Ectodermal cell (in vitro differentiated cells): ENCODE data around the gene SLC24A3.

Source experiments
- H3K27ac ChIP-seq: 2 replicates; pipeline ENCODE4 v1.7.0; 2013; ENCODE audit warnings: mild to moderate bottlenecking, low read depth, low read length; ENCODE audit not compliant: insufficient read depth, poor library complexity, severe bottlenecking
- H3K27me3 ChIP-seq: 2 replicates; pipeline ENCODE4 v1.7.0; 2013; ENCODE audit warnings: mild to moderate bottlenecking, low read length; ENCODE audit not compliant: insufficient read depth, control insufficient read depth, poor library complexity, severe bottlenecking
- H3K36me3 ChIP-seq: one replicate; pipeline ENCODE4 v1.7.0; 2013; ENCODE audit warnings: low read length; ENCODE audit not compliant: control insufficient read depth, insufficient read depth
- H3K4me1 ChIP-seq: one replicate; pipeline ENCODE4 v1.7.0; 2013; ENCODE audit warnings: low read length; ENCODE audit not compliant: control insufficient read depth, insufficient read depth
- H3K4me3 ChIP-seq: 2 replicates; pipeline ENCODE4 v1.7.0; 2013; ENCODE audit warnings: low read depth, low read length, control low read depth; ENCODE audit not compliant: insufficient read depth
- H3K9me3 ChIP-seq: 2 replicates; pipeline ENCODE4 v1.7.0; 2013; ENCODE audit warnings: mild to moderate bottlenecking, low read length, moderate library complexity; ENCODE audit not compliant: control insufficient read depth
- WGBS, 2 experiments: methylation state at CpG; one replicate each; pipeline ENCODE4 v1.1.7; 2013; ENCODE audit warnings: missing lambda C conversion rate in 2 of 2; 5-methylcytosine and 5-hydroxymethylcytosine counted together

SLC24A3 gene

DNA sequence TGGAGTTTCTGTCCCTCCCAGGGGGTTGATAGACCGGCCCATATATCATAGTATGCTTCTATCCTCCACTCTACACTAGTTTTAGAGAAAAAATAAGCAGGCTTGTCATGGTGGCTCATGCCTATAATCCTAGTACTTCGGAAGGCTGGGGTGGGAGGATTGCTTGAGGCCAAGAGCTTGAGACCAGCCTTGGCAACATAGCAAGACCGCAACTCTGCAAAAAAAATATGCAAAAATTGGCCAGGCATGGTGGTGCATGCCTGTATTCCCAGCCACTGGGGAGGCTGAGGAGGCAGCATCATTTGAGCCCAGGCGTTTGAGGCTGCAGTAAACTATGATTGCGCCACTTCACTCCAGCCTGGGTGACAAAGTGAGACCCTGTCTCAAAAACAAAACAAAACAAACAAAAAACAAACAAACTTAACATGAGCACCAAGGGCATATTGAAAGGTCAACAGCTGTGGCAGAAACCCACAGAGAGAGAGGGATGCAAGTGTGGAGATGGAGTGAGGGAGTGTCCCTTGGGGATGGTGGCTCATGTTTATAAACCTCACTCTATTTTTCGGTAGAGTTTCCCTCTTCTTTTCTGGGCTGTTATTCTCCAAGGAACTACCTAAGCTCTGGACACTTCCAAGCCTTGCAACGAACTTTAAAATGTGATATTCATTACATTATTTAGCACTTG is 24.1 kb downstream of the SLC24A3 start:
- no peak overlapping the region for H3K4me3 ChIP-seq
- H3K27ac ChIP-seq, result no peak overlapping the region
- no peaks in the 10 kb centered on the region for H3K9me3 ChIP-seq
- H3K36me3 ChIP-seq, result no peaks in the 10 kb centered on the region
- 87 to 92% methylated on average over 7 of the region's 7 CpGs for WGBS, 2 experiments
- H3K4me1 ChIP-seq, result no peaks in the 10 kb centered on the region
- no peaks in the 10 kb centered on the region for H3K27me3 ChIP-seq

DNA sequence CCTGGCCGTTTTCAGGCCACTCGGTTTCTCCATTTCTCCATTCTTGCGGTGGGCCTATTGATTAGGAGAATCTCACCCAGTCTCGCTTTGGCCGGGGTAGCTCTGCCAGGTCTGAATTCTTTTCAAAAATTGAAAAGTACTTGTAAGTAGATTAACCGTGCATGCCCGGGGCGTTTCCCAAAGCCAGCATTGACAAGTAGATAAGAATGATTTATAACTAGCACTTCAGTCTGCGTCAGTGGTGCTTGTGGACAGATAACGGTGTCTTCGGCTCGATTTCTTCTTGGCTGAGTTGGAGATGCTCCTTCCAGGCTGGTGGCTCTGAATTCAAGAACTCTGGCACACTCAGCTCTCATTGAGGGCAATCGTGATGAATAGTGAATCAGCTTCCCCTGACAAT is 29.0 kb downstream of the SLC24A3 start:
- H3K9me3 ChIP-seq, result no peaks in the 10 kb centered on the region
- no peak overlapping the region for H3K27ac ChIP-seq
- H3K4me3 ChIP-seq, result no peak overlapping the region
- H3K4me1 ChIP-seq, result no peaks in the 10 kb centered on the region
- no peaks in the 10 kb centered on the region for H3K27me3 ChIP-seq
- 94 to 95% methylated on average over 13 of the region's 13 CpGs for WGBS, 2 experiments
- H3K36me3 ChIP-seq, result no peaks in the 10 kb centered on the region

DNA sequence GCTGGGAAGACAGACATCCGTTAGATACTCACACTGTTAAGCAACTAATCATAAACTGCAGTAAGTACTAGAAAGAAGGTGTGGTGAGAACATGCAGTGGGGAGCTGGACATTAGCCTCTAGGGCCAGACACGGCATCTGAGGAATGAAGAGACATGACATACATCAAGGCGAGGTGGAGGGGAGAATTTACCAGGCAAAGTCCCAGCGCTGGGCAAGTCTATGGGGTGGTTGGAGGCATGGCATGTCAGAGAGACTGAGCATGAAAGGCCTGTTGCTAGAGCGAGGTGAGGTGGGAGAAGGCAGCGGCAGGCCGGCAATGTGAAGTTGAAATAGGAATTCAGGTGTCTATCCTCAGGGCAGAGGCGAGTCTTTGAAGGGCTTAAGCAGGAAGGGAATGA is 31.8 kb downstream of the SLC24A3 start:
- Histone ChIP-seq H3K4me1 (no peaks in the 10 kb centered on the region), H3K4me3 (no peak overlapping the region)

DNA sequence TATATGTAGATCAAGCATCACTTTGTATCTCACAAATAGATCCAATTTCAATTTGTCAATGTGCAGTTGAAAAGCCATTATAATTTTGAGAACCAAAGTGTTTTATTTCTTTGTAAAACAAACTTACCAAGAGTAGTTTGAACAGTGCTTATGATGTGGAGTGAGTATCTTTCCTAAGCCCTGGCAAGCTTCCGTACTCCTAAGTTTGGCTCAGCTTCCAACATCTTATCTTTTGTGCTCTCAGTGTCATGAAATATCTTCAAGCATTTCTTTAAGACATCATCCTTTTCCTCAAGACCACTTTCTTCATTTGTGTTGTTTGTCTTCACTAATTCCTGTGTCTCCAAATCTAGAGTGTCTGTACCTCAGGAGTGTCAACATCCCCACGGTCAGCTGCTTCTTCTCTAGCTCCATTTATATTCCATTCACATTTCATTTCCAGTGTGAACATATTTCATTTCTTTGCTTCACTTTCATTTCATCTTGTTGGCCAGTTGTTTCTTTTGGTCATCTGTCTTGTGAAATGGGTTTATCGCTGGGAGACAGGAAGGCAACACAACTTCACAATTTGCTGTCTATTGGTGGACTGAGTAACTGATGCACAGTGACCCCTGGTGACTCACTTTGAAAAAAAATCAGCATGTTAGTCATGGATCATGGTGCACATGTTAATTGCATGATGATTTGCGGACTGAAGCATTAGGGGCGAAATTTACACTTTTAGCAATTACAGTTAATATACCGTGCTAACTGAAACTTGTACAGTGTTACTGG is 36.9 kb downstream of the SLC24A3 start:
- no peaks in the 10 kb centered on the region for H3K27me3 ChIP-seq
- no peaks in the 10 kb centered on the region for H3K36me3 ChIP-seq
- no peak overlapping the region for H3K27ac ChIP-seq
- no peak overlapping the region for H3K4me3 ChIP-seq
- H3K9me3 ChIP-seq, result no peaks in the 10 kb centered on the region
- H3K4me1 ChIP-seq, result no peaks in the 10 kb centered on the region
- 91 to 92% methylated on average over 6 of the region's 6 CpGs for WGBS, 2 experiments

More for the DNA sequence above, 31.8 kb downstream of the SLC24A3 start:
- H3K27ac ChIP-seq, result no peak overlapping the region
- H3K27me3 ChIP-seq, result no peaks in the 10 kb centered on the region
- WGBS, 2 experiments, result 91 to 93% methylated on average over 8 of the region's 8 CpGs
- H3K9me3 ChIP-seq, result no peaks in the 10 kb centered on the region
- H3K36me3 ChIP-seq, result no peaks in the 10 kb centered on the region

DNA sequence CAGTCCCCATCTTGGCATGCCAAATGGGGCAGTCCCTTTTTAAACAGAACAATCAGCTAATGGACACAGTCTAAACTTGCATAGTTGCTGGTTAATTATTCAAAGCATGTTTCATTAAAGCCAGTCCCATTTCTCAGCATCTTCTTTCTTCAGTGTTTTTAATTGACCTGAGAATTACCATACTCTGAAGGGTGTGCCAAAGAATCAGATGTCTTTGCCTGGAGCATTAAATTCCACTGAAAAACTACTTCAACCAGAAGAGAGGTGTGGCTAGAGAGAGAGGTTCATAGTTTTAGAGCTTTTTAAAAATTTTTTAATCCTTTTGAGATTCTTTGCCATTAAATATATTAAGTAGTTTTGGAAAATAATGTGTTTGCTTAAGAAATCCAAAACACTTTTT is 37.9 kb downstream of the SLC24A3 start:
- H3K4me1 ChIP-seq, result no peaks in the 10 kb centered on the region
- H3K9me3 ChIP-seq, result no peaks in the 10 kb centered on the region
- H3K4me3 ChIP-seq, result no peak overlapping the region
- H3K27ac ChIP-seq, result no peak overlapping the region
- no peaks in the 10 kb centered on the region for H3K27me3 ChIP-seq
- no peaks in the 10 kb centered on the region for H3K36me3 ChIP-seq

DNA sequence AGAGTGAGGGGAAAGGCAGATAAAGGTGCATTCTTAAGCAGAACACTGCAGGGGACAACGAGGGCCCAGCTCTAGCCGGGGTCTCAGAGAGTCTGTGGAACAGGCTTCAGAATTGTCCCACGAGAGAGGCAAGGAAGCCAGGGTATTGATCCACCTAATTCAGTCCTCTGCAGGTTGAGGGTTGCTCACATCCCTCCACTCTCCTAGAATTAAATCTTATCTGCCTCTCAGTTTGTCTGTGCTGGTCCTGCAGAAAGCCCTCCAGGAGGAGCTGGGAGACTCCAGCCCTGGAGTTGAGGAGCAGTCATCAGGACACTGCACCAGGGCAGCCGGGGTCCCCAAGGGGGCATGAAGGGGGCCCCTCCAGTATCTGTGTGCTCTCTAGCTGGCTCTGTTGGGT is 39.1 kb downstream of the SLC24A3 start:
- H3K4me3 ChIP-seq, result no peak overlapping the region
- H3K27ac ChIP-seq, result no peak overlapping the region
- no peaks in the 10 kb centered on the region for H3K9me3 ChIP-seq
- no peaks in the 10 kb centered on the region for H3K36me3 ChIP-seq
- H3K27me3 ChIP-seq, result no peaks in the 10 kb centered on the region
- no peaks in the 10 kb centered on the region for H3K4me1 ChIP-seq
- WGBS, 2 experiments, result 91 to 92% methylated on average over 4 of the region's 4 CpGs

DNA sequence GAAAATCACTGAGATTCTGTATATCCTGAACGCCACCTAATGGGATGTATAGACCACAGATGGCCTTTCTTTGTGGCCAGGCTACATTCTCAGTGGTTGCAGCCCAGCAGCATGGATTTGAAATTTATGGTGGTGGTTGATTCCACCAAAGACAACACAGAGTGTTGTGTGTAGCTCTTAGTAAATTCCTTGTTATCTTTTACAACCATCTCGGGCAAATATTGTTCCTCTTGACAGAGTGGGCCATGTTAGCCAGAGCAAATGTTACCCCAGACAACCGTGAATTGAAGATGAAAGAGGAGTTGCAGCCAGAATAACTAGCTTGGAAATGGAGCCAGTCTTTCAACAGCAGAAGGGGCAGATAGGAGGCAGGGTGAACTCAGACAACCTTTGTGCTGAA is 39.5 kb downstream of the SLC24A3 start:
- no peaks in the 10 kb centered on the region for H3K4me1 ChIP-seq
- H3K27me3 ChIP-seq, result no peaks in the 10 kb centered on the region
- H3K36me3 ChIP-seq, result no peaks in the 10 kb centered on the region
- H3K4me3 ChIP-seq, result no peak overlapping the region
- no peaks in the 10 kb centered on the region for H3K9me3 ChIP-seq
- 90 to 94% methylated on average over 3 of the region's 3 CpGs for WGBS, 2 experiments
- H3K27ac ChIP-seq, result no peak overlapping the region

DNA sequence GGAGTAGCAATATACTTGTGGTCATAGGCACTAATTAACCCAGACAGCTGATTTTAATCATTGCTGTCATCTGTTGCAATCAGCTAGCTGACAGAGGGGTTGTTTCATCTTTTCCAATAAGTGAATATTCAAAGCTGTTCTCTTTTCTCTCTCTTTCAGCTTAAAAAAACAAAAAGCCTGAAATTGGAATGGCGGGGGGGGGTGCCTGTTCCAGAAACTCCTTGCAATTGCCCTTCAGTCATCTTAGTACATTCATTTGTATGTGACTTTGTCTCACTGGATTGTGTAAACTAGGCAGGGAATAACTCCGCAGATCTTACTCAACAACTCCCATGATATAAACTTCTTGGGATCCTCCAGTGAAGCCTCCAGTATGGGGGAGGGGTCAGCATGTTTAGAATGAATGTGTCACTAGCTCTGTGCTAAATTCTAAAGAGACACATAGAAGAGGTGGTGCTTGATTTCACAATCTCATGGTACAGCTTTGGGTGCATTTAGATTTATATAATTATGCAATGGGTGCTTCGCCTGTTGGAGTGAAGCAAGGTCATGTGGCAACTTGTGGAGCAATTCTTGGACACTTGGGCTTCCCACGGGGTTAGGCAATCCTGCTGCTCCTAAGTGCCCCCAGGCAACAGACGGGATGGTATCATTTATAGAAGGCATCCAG is 40.1 kb downstream of the SLC24A3 start:
- WGBS, 2 experiments, result 87 to 89% methylated on average over 5 of the region's 5 CpGs

DNA sequence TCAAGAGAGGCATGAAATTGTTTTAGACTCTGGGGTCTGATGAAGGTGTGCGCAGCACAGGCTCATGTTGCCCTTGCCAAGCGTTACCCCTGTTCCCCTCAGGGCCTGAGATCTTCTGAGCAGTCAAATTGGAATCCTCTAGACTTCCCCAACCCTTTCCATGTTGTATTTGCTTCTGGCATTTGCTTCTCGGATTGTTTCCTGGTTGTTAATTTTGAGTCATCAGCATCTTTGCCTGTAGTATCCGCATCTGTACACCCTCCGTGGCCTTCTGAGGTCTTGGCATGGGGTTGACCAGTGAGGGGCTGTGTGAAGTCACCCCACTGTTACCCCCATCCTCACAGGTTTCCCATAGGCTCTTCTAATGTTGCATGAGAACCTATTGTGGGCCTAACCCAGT is 40.9 kb downstream of the SLC24A3 start:
- Histone ChIP-seq H3K27me3 (no peaks in the 10 kb centered on the region), H3K9me3 (no peaks in the 10 kb centered on the region), H3K4me3 (no peak overlapping the region), H3K27ac (no peak overlapping the region), H3K36me3 (no peaks in the 10 kb centered on the region), H3K4me1 (no peaks in the 10 kb centered on the region)
- 93 to 94% methylated on average over 5 of the region's 5 CpGs for WGBS, 2 experiments

More for the DNA sequence above, 40.1 kb downstream of the SLC24A3 start:
- no peaks in the 10 kb centered on the region for H3K9me3 ChIP-seq
- H3K27me3 ChIP-seq, result no peaks in the 10 kb centered on the region
- no peaks in the 10 kb centered on the region for H3K4me1 ChIP-seq
- H3K4me3 ChIP-seq, result no peak overlapping the region
- no peak overlapping the region for H3K27ac ChIP-seq
- no peaks in the 10 kb centered on the region for H3K36me3 ChIP-seq
